Tibial nerve (tissue), 4 donors: Measurements from ENCODE around the gene KIAA1614. TPM values are rescaled to one million over a fixed set of nuclear protein-coding genes. Genes with fewer than 3 reads are reported as not detected.

Experiments
- DNase-seq, 2 donors: peaks; one replicate each; pipeline ENCODE4 v3.0.0-alpha.2; 2019; ENCODE audit warnings: low spot score in 2 of 2
- H3K27ac ChIP-seq, 4 donors: fragments of 200-600 bp; sonication (generic) in 3 of 4; one replicate each; pipeline ENCODE4 v1.5.1; 2017 to 2019; ENCODE audit warnings: mild to moderate bottlenecking in 1 of 4
- H3K27me3 ChIP-seq, 2 donors: fragments of 200-600 bp; sonication (generic) in 1 of 2; one replicate each; pipeline versions ENCODE4 v1.5.1 to v1.6.0; 2017 to 2019
- H3K36me3 ChIP-seq, 3 donors: fragments of 200-600 bp; sonication (generic); one replicate each; pipeline ENCODE4 v1.5.1; 2018 to 2019
- H3K4me1 ChIP-seq, 4 donors: fragments of 200-600 bp; sonication (generic) in 3 of 4; one replicate each; pipeline ENCODE4 v1.5.1; 2017 to 2019
- H3K4me3 ChIP-seq, 4 donors: fragments of 200-600 bp; sonication (generic) in 3 of 4; one replicate each; pipeline ENCODE4 v1.5.1; 2017 to 2019; ENCODE audit warnings: mild to moderate bottlenecking in 1 of 4, moderate library complexity in 1 of 4
- H3K9me3 ChIP-seq, 4 donors: fragments of 200-600 bp; sonication (generic) in 3 of 4; one replicate each; pipeline ENCODE4 v1.5.1; 2017 to 2019
- EP300 ChIP-seq, 2 donors: sonication (generic); formaldehyde crosslinking; IDR thresholded peaks; one replicate each; pipeline ENCODE4 v1.6.1; 2017; ENCODE audit warnings: antibody characterized with exemption in 2 of 2, mild to moderate bottlenecking in 1 of 2
- POLR2A ChIP-seq, 2 donors: fragments of 450-650 bp; IDR thresholded peaks; one replicate each; pipeline ENCODE4 v1.6.1; 2017; ENCODE audit warnings: antibody characterized with exemption in 2 of 2, mild to moderate bottlenecking in 2 of 2, moderate library complexity in 2 of 2
- WGBS, 2 donors: methylation state at CpG; one replicate each; pipeline ENCODE4 v1.1.5; 2018; 5-methylcytosine and 5-hydroxymethylcytosine counted together
- total RNA-seq, 4 donors: library from RNA; depleted of rRNA; stranded (reverse); fragments of >200 nt; gene quantifications; one replicate each; pipeline ENCODE4 v1.1.0, GENCODE V29; 2016
- TF ChIP-seq, protein P1 (sequence below), 5 experiments: fragments of 200-600 bp in 3 of 5; fragments of 450-650 bp in 2 of 5; sonication (generic) in 3 of 5; IDR thresholded peaks; one replicate each; pipeline ENCODE4 v1.5.1; 2016 to 2019; ENCODE audit warnings: antibody characterized with exemption in 5 of 5, mild to moderate bottlenecking in 3 of 5, moderate library complexity in 2 of 5

Gene KIAA1614
- total RNA-seq, 4 donors from 2014 or later, result 14.9 to 22.6 (median 19.1) TPM

DNA sequence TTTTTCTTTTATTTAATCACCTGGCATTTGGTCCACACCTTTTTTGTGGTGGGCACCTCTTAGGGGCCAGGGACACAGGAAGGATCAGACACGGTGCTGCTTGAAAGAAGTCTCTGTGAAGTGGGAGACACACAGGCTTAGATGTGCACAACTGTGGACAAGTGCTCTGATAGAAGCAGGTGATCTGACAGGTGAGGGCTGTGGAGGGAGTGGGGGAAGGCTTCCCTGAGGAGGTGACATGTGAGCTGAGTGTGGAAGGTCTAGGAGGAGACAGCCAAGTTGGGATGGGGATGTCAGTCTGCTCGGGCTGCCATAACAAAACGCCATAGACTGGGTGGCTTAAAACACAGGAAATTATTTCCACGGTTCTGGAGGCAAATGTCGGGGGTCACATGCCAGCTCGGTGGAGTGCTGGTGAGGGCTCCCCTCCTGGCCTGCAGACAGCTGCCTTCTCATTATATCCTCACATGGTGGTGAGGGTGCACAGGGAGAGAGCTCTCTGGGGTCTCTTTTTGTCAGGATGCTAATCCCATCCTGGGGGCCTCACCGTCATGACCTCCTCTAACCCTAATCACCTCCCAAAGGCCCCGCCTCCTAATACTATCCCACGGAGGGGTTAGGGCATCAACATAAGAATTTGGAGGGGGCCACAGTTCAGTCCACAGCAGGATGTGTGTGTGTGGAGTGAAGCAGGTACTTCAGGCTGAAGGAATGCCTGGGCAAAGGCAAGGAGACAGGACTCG, 5.2 kb upstream of the KIAA1614 start:
- Histone ChIP-seq H3K9me3 (no peaks in the 10 kb centered on the region), H3K27me3 (no peaks in the 10 kb centered on the region), H3K4me1 (peaks cover 0 to 19% (median 8%) of the 10 kb centered on the region in 4 donors), H3K36me3 (no peaks in the 10 kb centered on the region), H3K27ac (no peak overlapping the region), H3K4me3 (no peak overlapping the region)
- 68 to 74% methylated on average over 10 of the region's 10 CpGs for WGBS, 2 donors
- DNase-seq, result no peak
- no peak for TF ChIP-seq EP300 (IDR thresholded peaks at IDR 0.05)
- no peak for TF ChIP-seq POLR2A (IDR thresholded peaks at IDR 0.05)
- TF ChIP-seq, protein P1, sequence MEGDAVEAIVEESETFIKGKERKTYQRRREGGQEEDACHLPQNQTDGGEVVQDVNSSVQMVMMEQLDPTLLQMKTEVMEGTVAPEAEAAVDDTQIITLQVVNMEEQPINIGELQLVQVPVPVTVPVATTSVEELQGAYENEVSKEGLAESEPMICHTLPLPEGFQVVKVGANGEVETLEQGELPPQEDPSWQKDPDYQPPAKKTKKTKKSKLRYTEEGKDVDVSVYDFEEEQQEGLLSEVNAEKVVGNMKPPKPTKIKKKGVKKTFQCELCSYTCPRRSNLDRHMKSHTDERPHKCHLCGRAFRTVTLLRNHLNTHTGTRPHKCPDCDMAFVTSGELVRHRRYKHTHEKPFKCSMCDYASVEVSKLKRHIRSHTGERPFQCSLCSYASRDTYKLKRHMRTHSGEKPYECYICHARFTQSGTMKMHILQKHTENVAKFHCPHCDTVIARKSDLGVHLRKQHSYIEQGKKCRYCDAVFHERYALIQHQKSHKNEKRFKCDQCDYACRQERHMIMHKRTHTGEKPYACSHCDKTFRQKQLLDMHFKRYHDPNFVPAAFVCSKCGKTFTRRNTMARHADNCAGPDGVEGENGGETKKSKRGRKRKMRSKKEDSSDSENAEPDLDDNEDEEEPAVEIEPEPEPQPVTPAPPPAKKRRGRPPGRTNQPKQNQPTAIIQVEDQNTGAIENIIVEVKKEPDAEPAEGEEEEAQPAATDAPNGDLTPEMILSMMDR (IDR thresholded peaks at IDR 0.05), result no peak

DNA sequence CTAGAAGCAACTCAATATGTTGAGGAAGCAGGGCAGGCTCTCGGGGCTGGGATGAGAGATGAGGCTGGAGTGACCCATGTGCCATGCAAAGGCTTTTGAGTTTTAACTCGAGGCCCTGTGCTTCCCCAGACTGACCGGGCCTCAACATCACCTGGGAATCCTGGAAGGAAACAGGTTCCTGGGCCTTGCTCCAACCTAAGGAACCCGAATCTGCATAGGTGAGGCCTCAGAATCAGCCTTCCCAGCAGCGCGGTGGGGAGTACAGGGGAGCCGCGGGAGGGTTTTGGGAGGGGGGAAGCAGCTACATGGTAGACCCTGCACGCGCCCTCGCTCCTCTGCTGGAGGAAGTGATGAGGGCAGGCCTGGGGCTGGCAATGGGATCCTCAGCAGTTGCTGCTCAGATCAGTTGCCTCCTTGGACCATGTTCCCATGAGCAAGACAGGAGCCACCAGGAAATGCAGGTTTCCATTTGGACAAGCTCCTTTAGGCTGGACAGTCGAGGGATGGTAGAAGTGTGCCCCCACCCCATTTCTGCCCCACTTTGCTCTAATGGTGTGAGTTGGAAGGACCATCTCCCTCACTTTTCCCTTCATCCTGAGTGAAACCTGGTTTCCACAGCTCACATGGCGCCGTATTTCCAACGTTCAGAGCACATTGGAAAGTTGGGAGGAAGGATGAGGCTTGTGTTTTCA, 4.5 kb upstream of the KIAA1614 start:
- no peaks in the 10 kb centered on the region for H3K27me3 ChIP-seq
- peaks cover 0 to 19% (median 8%) of the 10 kb centered on the region in 4 donors for H3K4me1 ChIP-seq
- TF ChIP-seq, protein P1 (IDR thresholded peaks at IDR 0.05), result no peak
- TF ChIP-seq POLR2A (IDR thresholded peaks at IDR 0.05) (no peak), EP300 (IDR thresholded peaks at IDR 0.05) (no peak)
- DNase-seq, result no peak
- H3K27ac ChIP-seq, result no peak overlapping the region
- H3K36me3 ChIP-seq, result no peaks in the 10 kb centered on the region
- no peak overlapping the region for H3K4me3 ChIP-seq
- no peaks in the 10 kb centered on the region for H3K9me3 ChIP-seq
- 88 to 89% methylated on average over 13 to 15 of the region's 15 CpGs for WGBS, 2 donors

DNA sequence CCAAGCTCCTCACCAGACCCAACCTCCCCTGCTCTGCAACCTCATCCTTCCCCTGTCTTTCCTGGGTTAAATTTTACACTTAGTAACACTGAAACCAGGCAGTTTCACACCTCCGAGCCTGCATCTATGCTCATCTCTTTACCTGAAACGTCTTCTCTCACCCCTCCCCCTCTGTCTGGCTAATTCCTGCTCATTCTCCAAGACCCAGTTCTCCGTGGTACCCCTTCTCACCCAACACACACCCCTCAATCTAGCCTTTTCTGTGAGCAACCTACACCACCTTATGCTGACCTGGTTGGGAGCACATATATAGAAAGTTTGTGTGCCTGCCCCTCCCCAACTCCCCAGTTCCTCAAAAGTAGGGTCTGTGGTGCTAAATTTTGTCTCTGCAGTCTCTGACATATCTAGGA, 3.7 kb upstream of the KIAA1614 start:
- no peaks in the 10 kb centered on the region for H3K36me3 ChIP-seq
- no peak overlapping the region for H3K4me3 ChIP-seq
- no peak for DNase-seq
- 87 to 90% methylated on average over 3 of the region's 3 CpGs for WGBS, 2 donors
- H3K27ac ChIP-seq, result no peak overlapping the region
- peaks cover 0 to 25% (median 10%) of the 10 kb centered on the region in 4 donors for H3K4me1 ChIP-seq
- TF ChIP-seq, protein P1 (IDR thresholded peaks at IDR 0.05), result no peak
- TF ChIP-seq POLR2A (IDR thresholded peaks at IDR 0.05), result no peak
- H3K27me3 ChIP-seq, result no peaks in the 10 kb centered on the region
- H3K9me3 ChIP-seq, result no peaks in the 10 kb centered on the region

DNA sequence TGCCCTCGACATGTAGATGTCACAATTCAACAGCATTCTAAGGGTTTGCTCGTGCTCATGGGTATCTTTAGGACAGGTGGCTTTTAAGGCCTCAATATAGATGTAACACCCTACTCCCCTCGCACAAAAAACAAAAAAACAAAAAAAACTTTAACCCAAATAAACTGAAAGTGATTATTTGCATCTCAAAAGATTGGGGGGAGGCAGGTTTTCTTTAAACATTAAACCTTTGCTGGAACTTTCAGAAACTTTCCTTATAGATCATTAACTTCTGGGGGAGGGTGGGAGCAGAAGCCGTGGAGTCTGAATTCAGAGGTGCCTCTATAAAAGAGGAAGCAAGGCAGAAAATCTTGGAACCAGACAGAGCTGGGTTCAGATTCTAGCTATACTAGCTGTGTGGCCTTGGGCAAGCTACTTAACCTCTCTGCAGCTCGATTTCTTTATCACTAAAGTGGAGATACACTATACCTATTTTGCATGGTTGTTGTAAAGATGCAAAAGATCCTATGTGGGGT, 3.2 kb upstream of the KIAA1614 start:
- Histone ChIP-seq H3K36me3 (no peaks in the 10 kb centered on the region), H3K9me3 (no peaks in the 10 kb centered on the region), H3K4me1 (peaks cover 0 to 30% (median 11%) of the 10 kb centered on the region in 4 donors), H3K27ac (no peak overlapping the region), H3K4me3 (no peak overlapping the region), H3K27me3 (no peaks in the 10 kb centered on the region)
- TF ChIP-seq, protein P1 (IDR thresholded peaks at IDR 0.05), result no peak
- TF ChIP-seq POLR2A (IDR thresholded peaks at IDR 0.05), result no peak
- no peak for TF ChIP-seq EP300 (IDR thresholded peaks at IDR 0.05)
- 82% methylated on average over 5 of the region's 5 CpGs for WGBS, 2 donors
- no peak for DNase-seq
